Measurements from ENCODE around the gene TXNRD2. TPM values are rescaled to one million over a fixed set of nuclear protein-coding genes. Genes with fewer than 3 reads are reported as not detected.

The TXNRD2 gene
- total and polyA plus RNA-seq, 5 donors, result 18.7 to 32.9 (median 26.6) TPM

GRCh38 chr22:19847345-19847632, 94.3 kb downstream of the TXNRD2 start:
- Histone ChIP-seq H3K27ac (ENCODE audit: low read length) (no peak overlapping the region), H3K4me3 (ENCODE audit: low read length) (no peak overlapping the region), H3K27me3 (ENCODE audit: control insufficient read depth, insufficient read depth) (no peaks in the 10 kb centered on the region), H3K9me3 (ENCODE audit: control insufficient read depth, low read length) (no peaks in the 10 kb centered on the region), H3K4me1 (ENCODE audit: control insufficient read depth, insufficient read depth, low read length) (peaks cover 3% of the 10 kb centered on the region)
- DNase-seq, result no peak
- no peak for ATAC-seq
- WGBS, result 98% methylated on average over 2 of the region's 2 CpGs
- intact Hi-C loops (cut with DNase I), result no loop called here

DNA sequence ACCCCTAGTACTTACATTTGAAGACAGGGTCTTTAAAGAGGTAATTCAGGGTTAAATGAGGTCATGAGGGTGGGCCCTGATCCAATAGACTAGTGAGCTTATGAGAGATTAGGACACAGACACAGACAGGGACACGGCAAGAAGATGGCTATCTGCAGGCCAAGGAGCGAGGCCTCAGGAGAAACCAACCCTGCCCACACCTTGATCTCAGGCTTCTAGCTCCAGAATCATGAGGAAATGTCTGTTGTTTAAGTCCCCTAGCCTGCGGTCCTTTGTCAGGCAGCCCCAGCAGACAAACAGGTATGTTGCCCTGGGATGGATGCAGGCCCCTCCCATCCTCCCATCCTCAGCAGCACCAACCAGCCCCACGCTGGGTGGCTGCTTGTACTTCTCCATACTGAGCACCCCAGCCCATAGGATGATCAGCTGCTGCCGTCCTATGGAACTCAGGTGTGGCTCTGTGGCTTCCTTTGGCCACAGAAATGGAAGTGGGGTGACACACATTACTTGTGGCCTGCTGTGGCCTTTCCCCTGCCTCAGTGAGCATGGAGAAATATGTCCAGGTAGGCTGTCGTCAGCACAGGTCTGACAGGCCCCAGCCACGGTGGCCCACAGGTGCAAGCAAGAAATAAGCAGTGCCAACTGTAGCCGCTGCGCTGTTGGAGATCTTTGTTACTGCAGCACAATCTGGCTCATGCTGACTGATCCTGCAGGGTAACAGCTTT, 94.8 kb downstream of the TXNRD2 start:
- no peak overlapping the region for H3K4me3 ChIP-seq (ENCODE audit: low read length)
- no peak overlapping the region for H3K27ac ChIP-seq (ENCODE audit: low read length)
- DNase-seq, result peak in 1 of 3 donors; percentile 35
- intact Hi-C loops (cut with DNase I), result no loop called here
- H3K9me3 ChIP-seq (ENCODE audit: control insufficient read depth, low read length), result no peaks in the 10 kb centered on the region
- WGBS, result 89% methylated on average over 9 of the region's 9 CpGs
- peaks cover 3% of the 10 kb centered on the region for H3K4me1 ChIP-seq (ENCODE audit: control insufficient read depth, insufficient read depth, low read length)
- no peaks in the 10 kb centered on the region for H3K27me3 ChIP-seq (ENCODE audit: control insufficient read depth, insufficient read depth)
- ATAC-seq, result no peak

- 77% methylated on average over 8 of the region's 8 CpGs for WGBS
- ATAC-seq (peak in 1 of 2 donors; percentile 5), DNase-seq (peak in 1 of 3 donors; percentile 16)
- Histone ChIP-seq H3K4me3 (ENCODE audit: low read length) (no peak overlapping the region), H3K9me3 (ENCODE audit: control insufficient read depth, low read length) (no peaks in the 10 kb centered on the region), H3K27me3 (ENCODE audit: control insufficient read depth, insufficient read depth) (no peaks in the 10 kb centered on the region), H3K4me1 (ENCODE audit: control insufficient read depth, insufficient read depth, low read length) (peaks cover 3% of the 10 kb centered on the region), H3K27ac (ENCODE audit: low read length) (peak overlapping the region; percentile 2)
- intact Hi-C loops (cut with DNase I), result no loop called here
Observed at GRCh38 chr22:19845054-19845722, 96.4 kb downstream of the TXNRD2 start.

DNA sequence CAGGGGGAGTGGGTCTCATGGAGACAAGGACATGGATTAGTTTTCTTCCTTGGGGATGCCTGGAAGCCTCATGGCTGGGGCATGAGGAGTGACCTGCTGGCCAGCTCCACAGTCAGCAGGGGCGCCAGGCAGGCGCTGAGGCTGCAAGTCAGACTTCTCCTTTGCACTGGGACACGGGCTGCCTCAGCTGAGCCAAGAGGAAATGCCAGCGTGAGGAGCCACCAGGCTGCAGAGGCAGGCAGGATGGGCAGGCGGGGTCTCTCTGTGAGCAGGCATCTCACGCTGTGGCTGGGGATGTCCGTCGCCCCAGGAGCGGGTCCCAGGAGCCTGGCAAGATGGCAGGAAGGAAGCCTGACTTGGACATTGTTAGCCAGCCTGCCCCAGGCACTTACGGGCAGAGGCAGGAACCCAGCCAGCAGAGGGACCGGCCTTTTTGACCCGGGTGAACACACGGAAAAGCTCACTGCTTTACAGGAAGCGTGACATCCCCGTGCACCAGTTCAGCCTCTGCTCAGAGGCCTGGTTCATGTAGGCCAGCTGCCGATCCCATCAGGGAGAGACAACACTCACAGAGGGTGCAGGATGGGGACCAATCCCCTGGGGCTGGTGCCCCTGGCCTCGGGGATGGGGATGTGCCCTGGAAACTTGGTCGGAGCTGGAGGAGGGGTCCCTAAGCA, 97.1 kb downstream of the TXNRD2 start:
- H3K27me3 ChIP-seq (ENCODE audit: control insufficient read depth, insufficient read depth), result no peaks in the 10 kb centered on the region
- peak overlapping the region; percentile 2 for H3K27ac ChIP-seq (ENCODE audit: low read length)
- whole genome bisulfite sequencing, result 39% methylated on average over 18 of the region's 18 CpGs
- peak; percentile 72 to 88 (median 87) for DNase-seq
- H3K4me3 ChIP-seq (ENCODE audit: low read length), result no peak overlapping the region
- peaks cover 3% of the 10 kb centered on the region for H3K4me1 ChIP-seq (ENCODE audit: control insufficient read depth, insufficient read depth, low read length)
- no peaks in the 10 kb centered on the region for H3K9me3 ChIP-seq (ENCODE audit: control insufficient read depth, low read length)
- ATAC-seq, result peak; percentile 77 to 82
- intact Hi-C loops (cut with DNase I), result no loop called here

GRCh38 chr22:19843857-19844376, 97.7 kb downstream of the TXNRD2 start:
- DNase-seq (peak in 1 of 3 donors; percentile 76), ATAC-seq (peak; percentile 20 to 25)
- WGBS, result 74% methylated on average over 11 of the region's 11 CpGs
- Histone ChIP-seq H3K9me3 (ENCODE audit: control insufficient read depth, low read length) (no peaks in the 10 kb centered on the region), H3K4me1 (ENCODE audit: control insufficient read depth, insufficient read depth, low read length) (peaks cover 3% of the 10 kb centered on the region), H3K27ac (ENCODE audit: low read length) (peak overlapping the region; percentile 24), H3K27me3 (ENCODE audit: control insufficient read depth, insufficient read depth) (no peaks in the 10 kb centered on the region), H3K4me3 (ENCODE audit: low read length) (no peak overlapping the region)
- intact Hi-C loops (cut with DNase I), result no loop called here

- Histone ChIP-seq H3K4me1 (ENCODE audit: control insufficient read depth, insufficient read depth, low read length) (peaks cover 3% of the 10 kb centered on the region), H3K27ac (ENCODE audit: low read length) (no peak overlapping the region), H3K9me3 (ENCODE audit: control insufficient read depth, low read length) (no peaks in the 10 kb centered on the region), H3K4me3 (ENCODE audit: low read length) (no peak overlapping the region), H3K27me3 (ENCODE audit: control insufficient read depth, insufficient read depth) (no peaks in the 10 kb centered on the region)
- 65% methylated on average over 27 of the region's 27 CpGs for WGBS
- peak; percentile 5 to 28 for ATAC-seq
- DNase-seq, result peak in 2 of 3 donors; percentile 71 to 77
- intact Hi-C loops (cut with DNase I), result no loop called here
Observed at GRCh38 chr22:19843107-19843856, 98.3 kb downstream of the TXNRD2 start.

- H3K27me3 ChIP-seq (ENCODE audit: control insufficient read depth, insufficient read depth), result no peaks in the 10 kb centered on the region
- 71% methylated on average over 12 of the region's 12 CpGs for WGBS
- H3K4me1 ChIP-seq (ENCODE audit: control insufficient read depth, insufficient read depth, low read length), result peaks cover 3% of the 10 kb centered on the region
- ATAC-seq, result no peak
- no peak overlapping the region for H3K4me3 ChIP-seq (ENCODE audit: low read length)
- H3K9me3 ChIP-seq (ENCODE audit: control insufficient read depth, low read length), result no peaks in the 10 kb centered on the region
- no peak for DNase-seq
- H3K27ac ChIP-seq (ENCODE audit: low read length), result no peak overlapping the region
- intact Hi-C loops (cut with DNase I), result no loop called here
Observed at GRCh38 chr22:19842393-19843106, 99.1 kb downstream of the TXNRD2 start.

GRCh38 chr22:19841641-19842392, 99.8 kb downstream of the TXNRD2 start:
- 92% methylated on average over 8 of the region's 8 CpGs for WGBS
- Histone ChIP-seq H3K4me1 (ENCODE audit: control insufficient read depth, insufficient read depth, low read length) (peaks cover 3% of the 10 kb centered on the region), H3K9me3 (ENCODE audit: control insufficient read depth, low read length) (no peaks in the 10 kb centered on the region), H3K27ac (ENCODE audit: low read length) (no peak overlapping the region), H3K4me3 (ENCODE audit: low read length) (no peak overlapping the region), H3K27me3 (ENCODE audit: control insufficient read depth, insufficient read depth) (no peaks in the 10 kb centered on the region)
- no peak for ATAC-seq
- intact Hi-C loops (cut with DNase I), result no loop called here
- no peak for DNase-seq

GRCh38 chr22:19840955-19841640, 100.5 kb downstream of the TXNRD2 start:
- Histone ChIP-seq H3K4me1 (ENCODE audit: control insufficient read depth, insufficient read depth, low read length) (peaks cover 3% of the 10 kb centered on the region), H3K27ac (ENCODE audit: low read length) (no peak overlapping the region), H3K4me3 (ENCODE audit: low read length) (no peak overlapping the region), H3K27me3 (ENCODE audit: control insufficient read depth, insufficient read depth) (no peaks in the 10 kb centered on the region), H3K9me3 (ENCODE audit: control insufficient read depth, low read length) (no peaks in the 10 kb centered on the region)
- WGBS, result 96% methylated on average over 6 of the region's 6 CpGs
- DNase-seq, result no peak
- intact Hi-C loops (cut with DNase I), result no loop called here
- ATAC-seq, result no peak

All from right cardiac atrium (tissue), 5 donors.